Hematopoietic multipotent progenitor cell (in vitro differentiated cells): Measurements from ENCODE around the gene ACTL6A. TPM values are rescaled to one million over a fixed set of nuclear protein-coding genes. Genes with fewer than 3 reads are reported as not detected.
A peak's percentile ranks its signal among the peaks of the same experiment; 100 is the strongest.
"Not testable (repeated sequence)": the region's sequence is repeated elsewhere in the genome, so short reads cannot be mapped to it uniquely, and the experiment has no call there.

Experiments used
- DNase-seq, 3 donors: peaks; one replicate each; pipeline ENCODE4 v3.0.0-alpha.2; 2011 to 2015; ENCODE audit warnings: low read depth in 2 of 3, low spot score in 2 of 3
- total RNA-seq: library from RNA; depleted of rRNA; stranded (reverse); fragments of >200 nt; gene quantifications from one replicate; pipeline ENCODE4 v1.2.3, GENCODE V29; 2012

ACTL6A gene
- 27.2 TPM for total RNA-seq

DNA sequence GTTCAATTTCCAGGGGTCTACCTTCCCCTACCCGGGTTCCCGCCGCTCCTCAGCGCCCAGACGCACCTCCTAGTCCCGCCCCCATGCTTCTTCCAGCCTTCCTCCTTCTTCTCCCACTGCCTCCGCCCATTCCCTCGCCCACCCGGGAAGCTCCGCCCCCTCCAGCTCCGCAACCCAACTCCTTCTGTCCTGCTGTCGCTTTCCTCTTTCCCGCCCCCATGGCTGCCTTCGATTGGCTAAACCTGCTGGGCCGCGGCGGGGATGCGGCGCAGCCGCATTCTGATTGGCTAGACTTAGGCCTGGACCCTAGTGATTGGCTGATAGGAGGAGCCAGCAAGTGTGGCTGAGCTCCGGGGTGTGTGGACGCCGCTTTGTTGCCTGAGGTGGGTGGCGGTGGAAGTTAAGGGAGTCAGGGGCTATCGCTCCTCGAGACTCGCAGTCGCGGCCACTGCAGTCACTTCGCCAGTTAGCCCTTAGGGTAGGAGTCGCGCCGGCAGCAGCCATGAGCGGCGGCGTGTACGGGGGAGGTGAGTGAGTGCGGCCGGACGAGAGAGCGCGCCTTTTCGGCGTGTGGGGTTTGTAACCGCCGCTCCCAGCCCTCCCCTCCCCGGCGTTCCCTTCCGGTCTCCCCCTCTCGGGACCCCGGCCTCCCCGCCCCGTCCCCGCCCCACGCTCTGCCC, at the start of gene ACTL6A:
TSS of gene ACTL6A (plus strand) at position 336 of the 680 bp plus-strand sequence. CDS start at position 503, 167 bp downstream.
- DNase-seq, result peak; percentile 91 to 99 (median 99)

DNA sequence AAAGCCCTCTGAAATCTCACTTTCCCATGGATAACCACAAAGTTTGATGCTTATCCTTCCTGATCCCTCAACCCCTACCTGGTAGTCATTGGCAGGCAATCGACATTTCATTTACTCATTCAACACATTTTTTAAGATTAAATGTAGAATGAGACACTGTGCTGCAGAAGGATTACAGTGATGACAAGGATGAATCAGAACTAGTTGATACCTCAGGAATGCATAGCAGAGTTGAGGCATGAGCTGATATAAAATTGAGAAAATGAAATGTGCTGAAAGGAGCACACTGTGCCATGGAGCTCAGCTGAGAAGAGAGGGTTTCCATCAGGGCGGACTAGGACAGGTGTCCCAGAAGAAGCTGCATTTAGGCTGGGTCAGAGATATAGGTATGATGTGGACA, 48.9 kb upstream of the ACTL6A start:
- no peak for DNase-seq

DNA sequence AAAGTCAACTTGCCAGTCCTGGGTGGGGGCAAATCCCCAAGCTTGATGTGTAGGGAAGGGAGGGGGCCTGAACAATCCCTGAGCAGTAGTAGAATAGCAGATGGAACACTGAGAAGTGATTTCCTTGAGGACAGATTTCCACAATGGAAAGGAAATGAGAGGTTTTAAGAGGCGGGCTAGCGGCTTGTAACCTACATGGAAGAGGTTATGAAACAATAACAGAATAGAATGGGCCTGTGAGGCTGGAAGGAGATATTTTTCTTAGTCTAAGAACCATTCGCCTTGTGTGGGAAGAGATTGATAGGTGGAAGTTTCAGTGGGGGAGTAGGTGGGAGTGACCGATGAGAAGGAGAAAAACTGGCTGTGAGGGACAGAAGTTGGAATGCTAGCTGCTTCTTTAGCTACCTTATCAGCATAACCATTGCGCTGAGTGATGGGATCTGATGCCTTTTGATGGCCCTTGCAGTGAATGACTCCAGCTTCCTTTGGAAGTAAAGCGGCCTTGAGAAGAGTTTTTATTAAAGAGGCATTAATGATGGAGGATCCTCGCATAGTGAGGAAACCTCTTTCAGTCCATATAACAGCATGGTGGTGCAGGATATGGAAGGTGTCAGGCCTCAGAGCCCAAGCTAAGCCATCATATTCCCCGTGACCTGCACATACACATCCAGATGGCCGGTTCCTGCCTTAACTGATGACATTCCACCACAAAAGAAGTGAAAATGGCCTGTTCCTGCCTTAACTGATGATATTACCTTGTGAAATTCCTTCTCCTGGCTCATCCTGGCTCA, 46.1 kb upstream of the ACTL6A start:
- not testable (repeated sequence) for DNase-seq

DNA sequence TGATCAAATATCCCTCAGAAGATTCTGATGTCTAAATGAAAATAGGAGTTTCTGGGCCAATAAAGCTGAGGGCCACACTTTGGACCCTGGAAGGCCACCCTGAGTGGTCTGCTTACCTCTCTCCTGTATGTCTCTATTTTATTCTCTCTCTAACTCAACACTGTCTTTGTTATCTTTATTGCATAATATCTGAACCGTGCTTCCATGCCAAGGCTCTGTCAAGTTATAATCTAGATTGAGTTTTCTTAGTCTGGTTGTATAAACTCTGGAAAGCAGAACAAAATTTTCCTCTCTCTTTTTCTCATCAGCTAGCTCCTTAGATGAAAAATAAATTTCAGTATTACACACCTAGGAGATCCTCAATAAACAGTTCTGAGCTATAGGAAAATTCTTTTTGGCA, 36.2 kb upstream of the ACTL6A start:
- DNase-seq, result no peak

DNA sequence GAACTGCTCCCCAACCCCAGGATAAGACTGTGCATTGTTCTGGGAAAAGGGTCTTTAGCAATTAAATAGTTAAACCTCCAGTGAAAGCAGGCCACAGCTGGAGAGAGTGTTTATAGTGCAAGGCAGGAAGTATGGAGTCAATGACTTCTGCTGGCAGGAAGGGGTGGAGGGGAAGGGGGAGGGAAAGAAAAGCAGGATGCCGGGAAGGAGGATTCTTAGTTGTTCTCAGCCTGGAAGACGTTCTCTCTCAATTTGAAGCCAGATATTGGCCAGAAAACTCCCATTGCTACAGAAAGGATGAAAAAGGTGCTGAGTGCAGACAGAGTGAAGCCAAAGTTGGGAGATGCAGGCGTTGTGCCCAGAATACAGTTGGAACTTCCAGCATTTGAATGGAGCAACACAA, 35.7 kb upstream of the ACTL6A start:
- DNase-seq, result no peak

DNA sequence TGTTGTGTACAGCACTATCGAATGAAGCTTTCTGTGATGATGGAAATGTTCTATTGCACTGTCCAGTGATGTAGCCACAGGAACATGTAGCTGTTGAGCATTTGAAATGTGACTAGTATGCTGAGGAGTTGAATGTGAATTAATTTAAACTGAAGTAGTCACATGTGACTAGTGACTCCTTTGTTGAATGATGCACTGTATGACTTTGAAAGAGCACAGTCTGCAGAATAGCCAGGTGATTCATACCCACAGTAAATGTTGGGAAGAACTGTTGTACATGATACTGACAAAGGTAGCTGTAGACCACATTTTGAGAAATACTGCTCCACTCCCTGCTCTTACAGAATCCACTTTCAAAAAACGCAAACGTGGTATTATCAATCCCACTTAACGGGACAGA, 34.0 kb upstream of the ACTL6A start:
- DNase-seq, result no peak

DNA sequence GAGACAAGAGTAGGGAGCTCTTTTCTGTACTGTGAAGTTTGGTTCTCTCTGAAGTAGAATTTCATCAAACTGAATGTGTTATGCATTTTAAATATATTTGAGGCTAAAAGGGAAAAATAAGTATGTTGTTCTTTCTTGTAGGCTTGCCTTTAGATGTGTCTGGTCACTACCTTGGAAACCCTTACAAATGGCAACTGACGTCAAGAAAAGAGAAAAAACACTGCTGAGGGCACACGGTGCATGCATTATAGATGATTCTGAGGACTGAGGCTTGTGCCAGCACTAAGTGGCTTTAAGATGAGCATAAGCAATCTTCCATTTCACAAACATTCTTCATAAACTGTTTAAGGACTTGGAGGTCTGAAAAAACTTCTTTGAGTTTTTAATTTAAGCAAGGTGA, 31.1 kb upstream of the ACTL6A start:
- DNase-seq, result no peak

DNA sequence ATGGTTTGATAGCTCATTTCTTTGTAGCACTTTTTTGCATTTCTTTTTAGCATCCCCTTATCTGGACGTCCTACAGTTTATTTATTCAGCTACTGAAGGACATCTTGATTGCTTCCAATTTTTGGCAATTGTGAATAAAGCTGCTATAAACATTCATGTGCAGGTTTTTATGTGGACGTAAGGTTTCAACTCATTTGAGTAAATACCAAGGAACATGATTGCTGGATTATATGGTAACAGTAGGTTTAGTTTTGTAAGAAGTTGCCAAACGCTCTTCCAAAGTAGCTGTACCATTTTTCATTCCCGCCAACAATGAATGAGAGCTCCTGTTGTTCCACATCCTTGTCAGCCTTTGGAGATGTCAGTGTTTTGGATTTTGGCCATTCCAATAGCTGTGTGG, 29.5 kb upstream of the ACTL6A start:
- no peak for DNase-seq

DNA sequence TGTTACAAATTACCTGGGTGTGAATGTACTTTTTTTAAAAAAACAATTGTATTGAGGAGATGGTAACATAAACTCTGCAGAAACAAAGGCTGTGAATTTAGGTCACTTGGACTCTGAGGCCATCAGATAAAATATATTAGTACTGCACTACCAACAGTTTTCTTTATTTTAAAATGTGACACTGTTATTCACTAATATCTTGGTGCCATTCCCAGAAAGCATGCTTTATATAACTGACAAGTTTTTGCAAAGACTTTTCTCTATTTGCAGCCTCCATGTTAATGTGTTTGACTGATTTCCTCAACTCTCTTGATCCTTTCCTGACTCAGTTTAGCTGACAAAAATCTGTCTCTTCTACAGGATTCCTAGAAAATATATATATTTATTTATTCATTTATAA, 26.5 kb upstream of the ACTL6A start:
- peak in 1 of 3 donors; percentile 33 for DNase-seq

DNA sequence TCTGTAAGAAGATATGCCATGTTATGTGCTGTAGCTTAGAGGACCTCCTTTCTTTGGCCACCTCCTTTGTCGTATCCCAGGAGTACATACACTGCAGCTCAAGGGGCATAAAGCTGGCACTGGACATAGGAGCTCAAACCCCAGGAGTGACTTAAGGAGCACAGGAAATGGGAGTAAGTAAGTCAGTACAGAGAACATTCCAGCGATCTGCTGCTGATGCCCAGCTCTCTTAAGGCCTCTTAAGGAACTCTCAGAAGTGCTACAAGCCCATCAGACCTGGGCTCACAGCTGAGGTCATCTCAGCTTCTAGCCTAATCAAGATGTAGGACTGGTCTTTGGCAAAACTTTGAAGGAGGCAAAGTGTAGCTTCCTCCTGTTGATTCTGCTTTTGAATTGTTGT, 21.6 kb upstream of the ACTL6A start:
- DNase-seq, result no peak

DNA sequence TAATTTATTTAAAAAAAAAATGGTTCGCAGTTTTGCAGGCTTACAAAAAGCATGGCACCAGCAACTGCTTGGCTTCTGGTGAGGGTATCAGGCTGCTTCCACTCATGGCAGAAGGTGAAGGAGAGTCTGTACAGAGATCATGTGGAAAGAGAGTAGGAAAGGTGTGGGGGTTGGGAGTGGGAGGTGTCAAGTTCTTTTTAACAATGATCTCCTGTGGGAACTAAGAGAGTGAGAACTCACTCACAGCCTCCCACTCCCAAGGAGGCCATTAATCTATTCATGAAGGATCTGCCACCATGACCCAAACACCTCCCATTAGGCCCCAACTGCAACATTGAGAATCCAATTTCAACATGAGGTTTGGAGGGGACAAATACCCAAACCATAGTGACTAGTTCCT, 21.1 kb upstream of the ACTL6A start:
- DNase-seq, result no peak

DNA sequence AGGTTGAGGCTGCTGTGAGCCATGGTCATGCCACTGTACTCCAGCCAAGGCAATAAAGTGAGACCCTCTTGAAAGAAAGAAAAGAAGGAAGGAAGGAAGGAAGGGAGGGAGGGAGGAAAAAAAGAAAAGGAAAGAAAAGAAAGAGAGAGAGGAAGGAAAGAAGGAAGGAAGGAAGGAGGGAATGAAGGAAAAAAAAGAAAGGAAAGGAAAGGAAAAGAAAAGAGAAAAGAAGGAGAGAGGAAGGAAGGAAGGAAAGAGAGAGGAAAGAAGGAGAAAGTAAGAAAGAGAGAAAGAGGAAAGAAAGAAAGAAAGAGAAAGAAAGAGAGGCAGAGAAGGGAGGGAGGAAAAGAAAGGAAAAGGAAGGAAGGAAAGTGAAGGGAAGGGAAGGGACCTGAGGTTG, 20.4 kb upstream of the ACTL6A start:
- DNase-seq, result no peak

DNA sequence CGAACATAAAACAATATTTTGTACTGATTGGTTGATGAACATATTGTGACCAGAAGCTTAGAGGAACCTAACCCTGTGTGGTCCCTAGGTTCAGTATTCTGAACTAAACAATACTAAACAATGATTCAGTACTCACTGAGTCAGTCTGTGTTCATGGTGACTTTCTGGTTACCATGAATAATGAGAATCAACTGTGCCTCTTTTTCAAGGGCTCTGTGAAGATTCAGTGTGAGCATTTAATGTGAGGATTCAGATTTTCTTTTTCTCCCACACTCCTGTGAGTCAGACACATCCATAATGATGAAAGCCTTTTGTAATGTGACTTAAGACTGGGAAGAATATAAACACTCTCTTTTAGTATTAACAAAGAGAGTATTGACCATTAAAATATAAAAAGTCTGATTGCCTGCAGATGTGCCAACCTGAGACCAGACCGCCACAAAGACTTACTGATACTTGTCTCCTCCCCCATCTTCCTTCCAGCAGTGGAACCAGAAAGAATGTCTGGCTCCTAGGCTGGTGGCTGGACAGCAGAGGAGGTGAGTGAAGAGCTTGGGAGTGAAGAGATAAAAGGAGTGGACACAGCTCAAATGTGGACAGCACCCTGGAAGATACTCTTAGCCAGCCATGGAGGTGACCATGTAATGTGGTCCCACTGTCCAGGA, 17.6 kb upstream of the ACTL6A start:
- no peak for DNase-seq

DNA sequence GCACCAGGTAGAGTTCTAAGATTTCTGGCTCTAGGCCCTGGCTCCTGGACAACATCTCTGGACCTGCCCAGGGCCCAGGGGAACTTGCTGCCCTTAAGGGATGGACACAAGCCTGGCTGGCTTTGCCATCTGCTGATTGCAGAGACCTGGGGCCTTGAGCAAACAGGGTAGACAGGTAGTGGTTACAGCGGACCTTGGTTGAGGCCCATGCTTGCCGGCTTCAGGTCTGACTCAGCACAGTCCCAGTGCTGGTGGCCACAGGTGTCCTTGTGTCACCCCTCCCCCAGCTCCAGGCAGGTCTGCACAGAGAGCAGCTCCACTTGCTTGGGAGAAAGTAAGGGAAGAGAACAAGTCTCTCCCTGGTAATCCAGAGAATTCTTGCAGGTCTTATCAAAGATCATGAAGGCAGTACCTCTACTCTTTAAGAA, 15.9 kb upstream of the ACTL6A start:
- no peak for DNase-seq

DNA sequence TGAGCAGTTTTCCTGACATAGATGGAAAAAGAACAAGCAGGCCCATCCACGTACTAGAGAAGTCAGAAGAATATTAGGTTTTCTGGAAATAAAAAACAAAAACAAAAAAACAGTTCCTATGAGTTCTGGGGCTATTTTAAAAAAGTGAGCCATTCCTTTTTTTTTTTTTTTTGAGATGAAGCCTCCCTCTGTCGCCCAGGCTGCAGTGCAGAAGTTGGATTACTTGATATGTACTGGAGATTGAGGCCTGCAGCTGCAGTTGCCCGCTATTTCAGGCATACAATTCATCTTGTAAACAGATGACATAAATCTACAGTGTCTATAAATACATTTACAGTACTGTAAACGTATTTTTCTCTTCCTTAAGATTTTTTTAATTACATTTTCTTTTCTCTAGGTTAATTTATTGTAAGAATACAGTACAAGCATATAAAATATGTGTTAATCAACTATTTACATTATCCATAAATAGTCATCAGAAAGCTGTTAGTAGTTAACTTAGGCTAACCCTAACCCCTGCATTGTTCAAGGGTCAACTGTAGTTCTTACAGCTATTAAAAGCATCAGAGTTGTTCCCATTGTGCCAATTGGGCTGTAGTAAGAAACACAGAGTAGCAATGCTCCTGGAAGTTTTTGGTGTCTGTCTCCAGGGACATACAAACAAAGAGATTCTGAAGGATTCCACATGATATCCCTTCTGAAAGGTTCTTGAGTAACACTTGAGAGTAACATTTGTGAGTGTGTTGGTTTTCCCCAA, 11.2 kb upstream of the ACTL6A start:
- DNase-seq, result no peak

DNA sequence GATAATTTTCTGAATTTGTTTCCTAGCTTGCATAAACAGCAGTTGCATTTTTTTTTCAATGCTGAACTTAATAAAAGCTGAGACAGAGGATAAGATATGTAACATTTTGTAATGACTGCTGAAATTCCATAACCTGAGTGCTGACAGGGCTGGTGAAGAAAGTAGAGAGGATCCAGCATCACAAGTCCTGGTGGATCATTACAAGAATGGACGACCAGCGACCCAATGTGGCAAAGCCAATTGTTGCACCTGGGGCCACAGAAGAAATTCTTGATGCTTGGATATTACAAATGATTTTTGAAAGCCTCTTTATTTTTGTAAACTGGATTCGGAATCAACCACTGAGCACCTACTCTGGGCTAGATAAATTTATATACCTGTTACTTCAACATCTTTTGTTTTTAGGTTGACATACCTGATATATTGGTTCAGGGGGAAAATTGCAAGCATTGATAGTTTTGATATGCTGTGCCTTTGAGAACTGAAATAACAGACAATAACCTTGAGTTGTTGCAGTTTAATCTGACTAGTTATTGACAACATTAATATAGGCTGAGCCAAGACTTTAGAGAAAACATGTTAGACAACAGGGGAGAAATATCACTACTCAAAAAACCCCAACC, 3.9 kb upstream of the ACTL6A start:
- DNase-seq, result peak in 2 of 3 donors; percentile 60 to 83

DNA sequence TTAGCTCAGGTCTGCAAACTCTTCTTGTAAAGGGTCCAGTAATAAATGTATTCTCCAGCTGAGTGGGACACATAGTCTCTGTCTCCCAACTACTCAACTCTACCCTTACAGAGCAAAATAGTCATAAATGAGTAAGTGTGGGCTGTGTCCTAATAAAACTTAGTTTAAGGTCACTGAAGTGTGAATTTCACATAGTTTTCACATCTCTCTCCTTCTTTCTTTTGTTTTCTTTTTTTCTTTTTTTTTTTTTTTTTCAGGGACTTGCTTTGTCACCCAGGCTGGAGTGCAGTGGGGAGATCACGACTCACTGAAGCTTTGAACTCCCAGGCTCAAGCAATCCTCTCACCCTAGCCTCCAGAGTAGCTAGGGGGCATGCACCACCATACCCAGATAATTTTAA, 1.9 kb upstream of the ACTL6A start:
- DNase-seq, result no peak

DNA sequence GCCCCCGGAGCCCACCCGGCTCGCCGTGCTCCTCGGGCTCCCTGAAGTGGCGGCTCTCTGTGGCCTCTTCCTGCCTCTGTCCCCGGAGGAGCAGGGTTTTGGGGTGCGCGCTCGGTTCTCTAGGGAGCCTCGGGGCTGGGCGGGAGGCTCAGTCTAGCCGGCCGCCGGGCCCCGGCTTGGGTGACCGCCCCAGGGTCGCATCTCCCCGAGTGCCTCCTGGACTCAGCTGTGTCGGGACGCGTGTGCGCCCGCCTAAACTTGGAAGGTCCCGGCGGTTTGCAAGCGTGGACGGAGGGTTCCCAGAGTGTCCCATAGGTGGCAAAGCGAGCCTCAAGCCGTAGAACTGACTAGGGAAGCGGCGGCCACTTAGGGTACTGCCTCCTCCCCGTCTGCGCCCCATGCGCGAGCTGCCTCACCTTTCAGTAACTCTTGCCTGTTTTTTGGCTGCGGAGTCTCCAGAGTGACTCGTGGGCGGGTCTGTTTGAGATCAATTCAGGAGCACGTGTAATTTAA, 601 bp downstream of the ACTL6A start:
- peak; percentile 32 to 88 (median 82) for DNase-seq

DNA sequence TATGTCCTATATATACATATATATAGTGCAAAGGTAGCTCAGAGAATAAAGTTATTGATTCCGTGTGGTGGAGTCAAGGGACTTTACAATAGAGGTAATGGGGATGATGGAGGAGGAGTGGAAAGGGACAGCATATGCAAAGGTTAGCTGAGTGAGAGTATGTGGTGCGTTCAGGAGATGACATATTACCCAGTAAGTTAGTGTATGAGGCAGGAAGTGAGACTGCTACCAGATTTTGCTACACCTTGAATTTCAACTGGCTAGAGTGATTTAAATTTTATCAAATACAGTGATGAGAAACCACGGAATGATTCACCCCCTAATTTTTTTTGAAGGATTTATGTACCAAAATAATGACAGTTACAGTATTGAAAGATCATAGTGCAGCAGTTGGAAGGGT, 2.8 kb downstream of the ACTL6A start:
- DNase-seq, result no peak

DNA sequence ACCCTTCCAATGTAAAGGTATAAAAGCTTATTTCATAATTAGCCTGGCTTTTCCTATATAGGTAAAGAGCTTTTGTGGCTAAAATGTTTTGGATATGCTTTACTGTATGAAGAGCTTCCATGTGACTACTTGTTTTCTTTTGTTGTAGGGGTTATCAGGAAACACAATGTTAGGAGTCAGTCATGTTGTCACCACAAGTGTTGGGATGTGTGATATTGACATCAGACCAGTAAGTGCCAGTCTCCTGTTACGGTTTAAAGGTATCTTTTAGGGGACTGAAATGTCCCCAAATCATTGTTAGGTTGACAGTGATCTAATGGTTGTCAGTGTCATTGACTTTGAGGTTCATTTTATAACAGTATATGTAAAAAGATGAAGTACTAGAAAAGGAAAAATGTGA, 18.3 kb downstream of the ACTL6A start:
- no peak for DNase-seq
